GM23338 (cell line): ENCODE data around the gene DIP2B. TPM values are rescaled to one million over a fixed set of nuclear protein-coding genes. Genes with fewer than 3 reads are reported as not detected.

Source experiments
- ATAC-seq: fragments of 200-7000 bp; cut with Tn5 transposase; 3 replicates; pipeline ENCODE4 v1.9.1; 2020
- DNase-seq: peaks from one replicate; pipeline ENCODE4 v3.0.0-alpha.2; 2015; ENCODE audit warnings: low spot score
- H2AFZ ChIP-seq: fragments of 200-600 bp; sonication (generic); 2 replicates; pipeline ENCODE4 v1.8.0; 2016; ENCODE audit warnings: antibody characterized with exemption, mild to moderate bottlenecking, moderate library complexity
- H3F3A ChIP-seq: fragments of 200-600 bp; sonication (generic); replicated peaks from 2 replicates; pipeline ENCODE4 v1.8.0; 2017; ENCODE audit warnings: antibody characterized with exemption, mixed run types, low read depth
- H3K27ac ChIP-seq: fragments of 200-600 bp; sonication (generic); 2 replicates; pipeline ENCODE4 v1.6.1; 2016; ENCODE audit warnings: low read depth
- H3K27me3 ChIP-seq: fragments of 200-600 bp; sonication (generic); 2 replicates; pipeline ENCODE4 v1.8.0; 2016; ENCODE audit warnings: mild to moderate bottlenecking, mixed run types, moderate library complexity; ENCODE audit not compliant: insufficient read depth
- H3K36me3 ChIP-seq: fragments of 200-600 bp; sonication (generic); 2 replicates; pipeline ENCODE4 v1.8.0; 2016; ENCODE audit warnings: mild to moderate bottlenecking; ENCODE audit not compliant: insufficient read depth
- H3K4me1 ChIP-seq: fragments of 200-600 bp; sonication (generic); 2 replicates; pipeline ENCODE4 v1.8.0; 2016; ENCODE audit warnings: mild to moderate bottlenecking, moderate library complexity; ENCODE audit not compliant: insufficient read depth
- H3K4me2 ChIP-seq: fragments of 200-600 bp; sonication (generic); 2 replicates; pipeline ENCODE4 v1.7.1; 2017; ENCODE audit warnings: mixed run types
- H3K4me3 ChIP-seq: fragments of 200-600 bp; sonication (generic); 2 replicates; pipeline ENCODE4 v1.6.1; 2016; ENCODE audit warnings: mixed run types
- H3K79me2 ChIP-seq: fragments of 200-600 bp; sonication (generic); replicated peaks from 2 replicates; pipeline ENCODE4 v1.8.0; 2017; ENCODE audit warnings: mild to moderate bottlenecking; ENCODE audit not compliant: insufficient read depth
- H3K9me2 ChIP-seq: fragments of 200-600 bp; sonication (generic); 2 replicates; pipeline ENCODE4 v1.8.0; 2017; ENCODE audit not compliant: insufficient read depth
- H4K20me1 ChIP-seq: fragments of 200-600 bp; sonication (generic); replicated peaks from 2 replicates; pipeline ENCODE4 v1.8.0; 2017; ENCODE audit warnings: mild to moderate bottlenecking; ENCODE audit not compliant: insufficient read depth
- H3K27ac Mint-ChIP-seq: 2 replicates; pipeline ENCODE4 v1.8.0; 2020; ENCODE audit warnings: inconsistent platforms, mild to moderate bottlenecking, moderate library complexity, mixed read lengths
- H3K27me3 Mint-ChIP-seq: 3 replicates; pipeline ENCODE4 v1.8.0; 2022; ENCODE audit warnings: low read depth, mild to moderate bottlenecking, moderate library complexity, mixed read lengths, inconsistent platforms; ENCODE audit not compliant: insufficient read depth, poor library complexity
- H3K36me3 Mint-ChIP-seq: 3 replicates; pipeline ENCODE4 v1.8.0; 2021; ENCODE audit warnings: low read depth, mild to moderate bottlenecking, inconsistent platforms, moderate library complexity, mixed read lengths
- H3K4me1 Mint-ChIP-seq: 3 replicates; pipeline ENCODE4 v1.8.0; 2020; ENCODE audit warnings: mild to moderate bottlenecking, inconsistent platforms, mixed read lengths
- H3K4me3 Mint-ChIP-seq: 3 replicates; pipeline ENCODE4 v1.8.0; 2021; ENCODE audit warnings: moderate library complexity, mild to moderate bottlenecking, inconsistent platforms, mixed read lengths
- H3K9me3 Mint-ChIP-seq: 3 replicates; pipeline ENCODE4 v1.8.0; 2020; ENCODE audit warnings: moderate library complexity, mild to moderate bottlenecking, inconsistent platforms, mixed read lengths
- CREB1 ChIP-seq: fragments of 250-450 bp; sonication (Bioruptor Pico); IDR thresholded peaks from 2 replicates; pipeline ENCODE4 v1.5.0; 2020; ENCODE audit warnings: low read depth, mild to moderate bottlenecking, moderate library complexity
- CTCF ChIP-seq, 2 experiments: fragments of 200-600 bp in 1 of 2; sonication (generic) in 1 of 2; conservative IDR thresholded peaks; 2 replicates each; pipeline versions ENCODE4 v1.5.1 to v1.6.1; 2016 to 2017; ENCODE audit warnings: antibody characterized with exemption in 2 of 2, low read depth in 2 of 2, mild to moderate bottlenecking in 2 of 2, moderate library complexity in 1 of 2
- EZH2 ChIP-seq: fragments of 200-600 bp; sonication (generic); IDR thresholded peaks from one replicate; pipeline ENCODE4 v1.8.0; 2017; ENCODE audit warnings: antibody characterized with exemption, mild to moderate bottlenecking, low read depth; ENCODE audit not compliant: unreplicated experiment
- NANOG ChIP-seq: IDR thresholded peaks from 2 replicates; pipeline ENCODE4 v1.6.1; 2016; ENCODE audit warnings: antibody characterized with exemption, borderline replicate concordance
- POLR2AphosphoS5 ChIP-seq: IDR thresholded peaks from 2 replicates; pipeline ENCODE4 v1.6.1; 2016; ENCODE audit warnings: antibody characterized with exemption, low read depth
- ZNF462 ChIP-seq: fragments of 250-450 bp; sonication (Bioruptor Pico); IDR thresholded peaks from 2 replicates; pipeline ENCODE4 v1.5.0; 2020; ENCODE audit warnings: mild to moderate bottlenecking, moderate library complexity
- long read RNA-seq: library from polyadenylated mRNA; unstranded; transcript quantifications from one replicate; pipeline ENCODE4 v2.0.0, GENCODE V29; 2020; ENCODE audit not compliant: unreplicated experiment
- polyA plus RNA-seq: library from polyadenylated mRNA; unstranded; fragments of >200 nt; fragmentation: Nextera tagmentation; extraction: Ambion mirVana; gene quantifications from 2 replicates; pipeline ENCODE4 v1.2.1, GENCODE V29; 2016
- total RNA-seq: library from RNA; depleted of rRNA; stranded (reverse); fragments of >200 nt; shearing (Covaris generic); gene quantifications from 2 replicates; pipeline ENCODE4 v1.2.3, GENCODE V29; 2014; rRNA removed
- TF ChIP-seq, protein P1 (sequence below): IDR thresholded peaks from 2 replicates; pipeline ENCODE4 v1.6.1; 2016; ENCODE audit warnings: antibody characterized with exemption

DIP2B gene, protein sequence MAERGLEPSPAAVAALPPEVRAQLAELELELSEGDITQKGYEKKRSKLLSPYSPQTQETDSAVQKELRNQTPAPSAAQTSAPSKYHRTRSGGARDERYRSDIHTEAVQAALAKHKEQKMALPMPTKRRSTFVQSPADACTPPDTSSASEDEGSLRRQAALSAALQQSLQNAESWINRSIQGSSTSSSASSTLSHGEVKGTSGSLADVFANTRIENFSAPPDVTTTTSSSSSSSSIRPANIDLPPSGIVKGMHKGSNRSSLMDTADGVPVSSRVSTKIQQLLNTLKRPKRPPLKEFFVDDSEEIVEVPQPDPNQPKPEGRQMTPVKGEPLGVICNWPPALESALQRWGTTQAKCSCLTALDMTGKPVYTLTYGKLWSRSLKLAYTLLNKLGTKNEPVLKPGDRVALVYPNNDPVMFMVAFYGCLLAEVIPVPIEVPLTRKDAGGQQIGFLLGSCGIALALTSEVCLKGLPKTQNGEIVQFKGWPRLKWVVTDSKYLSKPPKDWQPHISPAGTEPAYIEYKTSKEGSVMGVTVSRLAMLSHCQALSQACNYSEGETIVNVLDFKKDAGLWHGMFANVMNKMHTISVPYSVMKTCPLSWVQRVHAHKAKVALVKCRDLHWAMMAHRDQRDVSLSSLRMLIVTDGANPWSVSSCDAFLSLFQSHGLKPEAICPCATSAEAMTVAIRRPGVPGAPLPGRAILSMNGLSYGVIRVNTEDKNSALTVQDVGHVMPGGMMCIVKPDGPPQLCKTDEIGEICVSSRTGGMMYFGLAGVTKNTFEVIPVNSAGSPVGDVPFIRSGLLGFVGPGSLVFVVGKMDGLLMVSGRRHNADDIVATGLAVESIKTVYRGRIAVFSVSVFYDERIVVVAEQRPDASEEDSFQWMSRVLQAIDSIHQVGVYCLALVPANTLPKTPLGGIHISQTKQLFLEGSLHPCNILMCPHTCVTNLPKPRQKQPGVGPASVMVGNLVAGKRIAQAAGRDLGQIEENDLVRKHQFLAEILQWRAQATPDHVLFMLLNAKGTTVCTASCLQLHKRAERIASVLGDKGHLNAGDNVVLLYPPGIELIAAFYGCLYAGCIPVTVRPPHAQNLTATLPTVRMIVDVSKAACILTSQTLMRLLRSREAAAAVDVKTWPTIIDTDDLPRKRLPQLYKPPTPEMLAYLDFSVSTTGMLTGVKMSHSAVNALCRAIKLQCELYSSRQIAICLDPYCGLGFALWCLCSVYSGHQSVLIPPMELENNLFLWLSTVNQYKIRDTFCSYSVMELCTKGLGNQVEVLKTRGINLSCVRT (N-terminal part only)
- 35.0 and 36.4 TPM in 2 replicates for total RNA-seq
- 8.0 and 8.9 TPM in 2 replicates for polyA plus RNA-seq
- long read RNA-seq, partial matches to known transcripts: 0 of 1 reads
- long read RNA-seq, other reads (novel, unspliced or antisense): 1 of 1 reads

DNA sequence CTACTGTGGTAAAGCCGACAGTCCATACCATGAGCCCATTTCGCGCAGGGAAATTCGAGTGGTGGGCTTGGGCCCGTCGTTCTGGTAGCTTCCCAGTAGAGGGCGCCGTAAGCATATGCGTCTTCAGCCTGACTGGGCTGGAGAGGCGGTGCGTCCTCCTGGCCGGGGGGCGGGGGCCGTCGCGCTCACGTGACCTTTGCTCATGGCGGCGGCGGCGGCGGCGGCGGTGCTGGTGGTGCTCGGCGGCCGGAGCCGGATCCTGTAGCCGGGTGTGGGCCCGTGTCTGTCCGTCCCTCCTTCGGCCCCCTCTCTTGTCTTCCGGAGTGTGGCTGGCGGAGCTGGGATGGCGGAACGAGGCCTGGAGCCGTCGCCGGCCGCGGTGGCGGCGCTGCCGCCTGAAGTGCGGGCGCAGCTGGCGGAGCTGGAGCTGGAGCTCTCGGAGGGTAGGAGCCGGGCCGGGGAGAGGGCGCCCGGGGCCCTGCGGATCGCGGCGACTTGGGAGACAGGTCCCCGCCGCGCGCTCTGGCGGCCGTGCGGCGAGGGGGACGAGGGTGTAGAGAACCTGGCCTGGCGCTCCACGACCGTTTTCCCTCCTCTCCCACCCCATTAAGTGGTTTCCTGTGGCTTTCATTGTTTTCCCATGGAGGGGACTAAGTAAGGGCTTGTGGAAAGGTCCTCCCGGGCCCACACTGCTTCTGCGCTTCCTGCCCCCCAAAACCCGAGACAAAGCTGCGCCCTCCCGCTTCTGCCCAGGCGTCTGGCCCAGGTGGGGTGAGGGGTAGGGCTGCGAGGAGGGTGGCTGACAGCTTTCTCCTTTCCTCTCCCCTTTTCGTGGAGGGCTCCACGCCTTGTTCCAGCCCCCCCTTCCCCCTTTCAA lies at the start of gene DIP2B:
DIP2B (plus strand) TSS at position 188 of the 877 bp plus-strand sequence; CDS start at position 344, 156 bp downstream.
- Mint-ChIP-seq H3K27me3 (peaks cover 7% of the 10 kb centered on the region), H3K4me3 (peak within 1 kb of the TSS; percentile 96), H3K27ac (peak within 1 kb of the TSS; percentile 81), H3K9me3 (peaks cover 10% of the 10 kb centered on the region; the same call in 2 of the 3 replicates), H3K4me1 (peaks cover 30% of the 10 kb centered on the region), H3K36me3 (peaks cover 6% of the 10 kb centered on the region; the same call in 1 of the 3 replicates)
- peaks cover 17% of the 10 kb centered on the region for H3K4me1 ChIP-seq
- H2AFZ ChIP-seq: peak within 1 kb of the TSS; percentile 83
- no peaks in the 10 kb centered on the region for H3K36me3 ChIP-seq
- no peaks in the 10 kb centered on the region for H3F3A ChIP-seq
- peak within 1 kb of the TSS; percentile 88 for H3K27ac ChIP-seq
- ATAC-seq (peak; percentile 85), DNase-seq (peak; percentile 95)
- H3K9me2 ChIP-seq: no peaks in the 10 kb centered on the region
- H3K4me3 ChIP-seq: peak within 1 kb of the TSS; percentile 73
- peaks cover 49% of the 10 kb centered on the region for H3K79me2 ChIP-seq
- no peaks in the 10 kb centered on the region for H3K27me3 ChIP-seq
- TF ChIP-seq ZNF462 (CRISPR knock-in tag) (no peak), NANOG (no peak), EZH2 (no peak), CTCF (conservative IDR thresholded peaks at IDR 0.05; ENCODE audit: low read depth in 2 of 2) (peak; percentile 68 to 99), CREB1 (CRISPR knock-in tag) (peak; percentile 45; the same call in 1 of the 2 replicates), POLR2AphosphoS5 (peak; percentile 64)
- TF ChIP-seq, protein P1, sequence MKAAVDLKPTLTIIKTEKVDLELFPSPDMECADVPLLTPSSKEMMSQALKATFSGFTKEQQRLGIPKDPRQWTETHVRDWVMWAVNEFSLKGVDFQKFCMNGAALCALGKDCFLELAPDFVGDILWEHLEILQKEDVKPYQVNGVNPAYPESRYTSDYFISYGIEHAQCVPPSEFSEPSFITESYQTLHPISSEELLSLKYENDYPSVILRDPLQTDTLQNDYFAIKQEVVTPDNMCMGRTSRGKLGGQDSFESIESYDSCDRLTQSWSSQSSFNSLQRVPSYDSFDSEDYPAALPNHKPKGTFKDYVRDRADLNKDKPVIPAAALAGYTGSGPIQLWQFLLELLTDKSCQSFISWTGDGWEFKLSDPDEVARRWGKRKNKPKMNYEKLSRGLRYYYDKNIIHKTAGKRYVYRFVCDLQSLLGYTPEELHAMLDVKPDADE: no peak
- H4K20me1 ChIP-seq: peaks cover 5% of the 10 kb centered on the region; the same call in 1 of the 2 replicates
- peak within 1 kb of the TSS; percentile 88 for H3K4me2 ChIP-seq
